ENCODE results near the gene NRSN1. TPM values are rescaled to one million over a fixed set of nuclear protein-coding genes. Genes with fewer than 3 reads are reported as not detected.

Gene NRSN1
- total RNA-seq, 2 donors from 2014 or later = not detected

- TF ChIP-seq, protein P1, sequence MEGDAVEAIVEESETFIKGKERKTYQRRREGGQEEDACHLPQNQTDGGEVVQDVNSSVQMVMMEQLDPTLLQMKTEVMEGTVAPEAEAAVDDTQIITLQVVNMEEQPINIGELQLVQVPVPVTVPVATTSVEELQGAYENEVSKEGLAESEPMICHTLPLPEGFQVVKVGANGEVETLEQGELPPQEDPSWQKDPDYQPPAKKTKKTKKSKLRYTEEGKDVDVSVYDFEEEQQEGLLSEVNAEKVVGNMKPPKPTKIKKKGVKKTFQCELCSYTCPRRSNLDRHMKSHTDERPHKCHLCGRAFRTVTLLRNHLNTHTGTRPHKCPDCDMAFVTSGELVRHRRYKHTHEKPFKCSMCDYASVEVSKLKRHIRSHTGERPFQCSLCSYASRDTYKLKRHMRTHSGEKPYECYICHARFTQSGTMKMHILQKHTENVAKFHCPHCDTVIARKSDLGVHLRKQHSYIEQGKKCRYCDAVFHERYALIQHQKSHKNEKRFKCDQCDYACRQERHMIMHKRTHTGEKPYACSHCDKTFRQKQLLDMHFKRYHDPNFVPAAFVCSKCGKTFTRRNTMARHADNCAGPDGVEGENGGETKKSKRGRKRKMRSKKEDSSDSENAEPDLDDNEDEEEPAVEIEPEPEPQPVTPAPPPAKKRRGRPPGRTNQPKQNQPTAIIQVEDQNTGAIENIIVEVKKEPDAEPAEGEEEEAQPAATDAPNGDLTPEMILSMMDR (conservative IDR thresholded peaks at IDR 0.05) = no peak
- Mint-ChIP-seq H3K27ac (no peak overlapping the region), H3K27me3 (ENCODE audit: insufficient read depth) (peaks cover 17% of the 10 kb centered on the region), H3K4me3 (no peak overlapping the region), H3K9me3 (peaks cover 36% of the 10 kb centered on the region), H3K36me3 (ENCODE audit: low read depth) (peaks cover 11% of the 10 kb centered on the region), H3K4me1 (peaks cover 12% of the 10 kb centered on the region)
- 94 to 100% methylated on average over 1 of the region's 1 CpG for WGBS, 2 experiments (ENCODE audit: insufficient coverage in 1 of 2, insufficient read length in 1 of 2)
- peaks cover 13% of the 10 kb centered on the region for H3K9me3 ChIP-seq (ENCODE audit: control insufficient read depth, low read length)
- no peaks in the 10 kb centered on the region for H3K27me3 ChIP-seq (ENCODE audit: control insufficient read depth, insufficient read depth, low read length, poor library complexity, severe bottlenecking)
- H3K27ac ChIP-seq (ENCODE audit: low read depth, low read length) = no peak overlapping the region
- H3K4me3 ChIP-seq (ENCODE audit: low read length) = no peak overlapping the region
- no peak for DNase-seq
- H3K4me1 ChIP-seq (ENCODE audit: control insufficient read depth, insufficient read depth, low read length) = no peaks in the 10 kb centered on the region
- H3K36me3 ChIP-seq (ENCODE audit: control insufficient read depth, insufficient read depth, low read length) = no peaks in the 10 kb centered on the region
- H3K9ac ChIP-seq (ENCODE audit: extremely low read depth, low read length, poor library complexity, severe bottlenecking) = no peak overlapping the region
These were observed 45.3 kb upstream of the NRSN1 start for GRCh38 chr6:24080711-24081110.

GRCh38 chr6:24089736-24090135 lies 36.3 kb upstream of the NRSN1 start:
- Histone ChIP-seq H3K9ac (ENCODE audit: extremely low read depth, low read length, poor library complexity, severe bottlenecking) (no peak overlapping the region), H3K4me3 (ENCODE audit: low read length) (no peak overlapping the region), H3K27me3 (ENCODE audit: control insufficient read depth, insufficient read depth, low read length, poor library complexity, severe bottlenecking) (peaks cover 23% of the 10 kb centered on the region), H3K9me3 (ENCODE audit: control insufficient read depth, low read length) (no peaks in the 10 kb centered on the region), H3K4me1 (ENCODE audit: control insufficient read depth, insufficient read depth, low read length) (no peaks in the 10 kb centered on the region), H3K27ac (ENCODE audit: low read depth, low read length) (no peak overlapping the region), H3K36me3 (ENCODE audit: control insufficient read depth, insufficient read depth, low read length) (no peaks in the 10 kb centered on the region)
- peaks cover 29% of the 10 kb centered on the region for H3K4me1 Mint-ChIP-seq
- H3K4me3 Mint-ChIP-seq = no peak overlapping the region
- peaks cover 37% of the 10 kb centered on the region for H3K27me3 Mint-ChIP-seq (ENCODE audit: insufficient read depth)
- TF ChIP-seq, protein P1 (conservative IDR thresholded peaks at IDR 0.05) = no peak
- peaks cover 8% of the 10 kb centered on the region for H3K9me3 Mint-ChIP-seq
- H3K36me3 Mint-ChIP-seq (ENCODE audit: low read depth) = no peaks in the 10 kb centered on the region
- WGBS, 2 experiments (ENCODE audit: insufficient coverage in 1 of 2, insufficient read length in 1 of 2) = 15 to 18% methylated on average over 2 of the region's 2 CpGs
- no peak overlapping the region for H3K27ac Mint-ChIP-seq
- DNase-seq = peak; percentile 79

DNA sequence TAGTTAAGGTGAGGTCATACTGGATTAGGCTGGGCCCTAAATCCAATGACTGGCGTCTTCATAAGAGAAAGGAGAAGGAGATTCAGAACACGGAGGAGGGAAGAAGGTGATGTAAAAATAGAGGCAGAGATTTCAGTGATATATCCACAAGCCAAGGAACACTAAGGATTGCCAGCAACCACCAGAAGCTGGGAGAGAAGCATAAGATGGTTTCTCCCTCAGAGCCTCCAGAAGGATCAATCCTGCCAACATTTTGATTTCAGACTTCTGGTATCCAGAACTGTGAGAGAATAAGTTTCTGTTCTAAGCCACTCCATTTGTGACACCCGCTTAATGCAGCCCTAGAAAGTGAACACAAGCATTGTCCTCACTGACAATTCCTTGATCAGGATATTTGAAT lies 33.6 kb upstream of the NRSN1 start:
- Mint-ChIP-seq H3K36me3 (ENCODE audit: low read depth) (no peaks in the 10 kb centered on the region), H3K4me1 (peaks cover 29% of the 10 kb centered on the region), H3K27me3 (ENCODE audit: insufficient read depth) (peaks cover 43% of the 10 kb centered on the region), H3K4me3 (no peak overlapping the region), H3K9me3 (no peaks in the 10 kb centered on the region), H3K27ac (no peak overlapping the region)
- TF ChIP-seq, protein P1 (conservative IDR thresholded peaks at IDR 0.05) = no peak
- H3K9me3 ChIP-seq (ENCODE audit: control insufficient read depth, low read length) = no peaks in the 10 kb centered on the region
- H3K4me1 ChIP-seq (ENCODE audit: control insufficient read depth, insufficient read depth, low read length) = no peaks in the 10 kb centered on the region
- H3K9ac ChIP-seq (ENCODE audit: extremely low read depth, low read length, poor library complexity, severe bottlenecking) = no peak overlapping the region
- H3K4me3 ChIP-seq (ENCODE audit: low read length) = no peak overlapping the region
- H3K36me3 ChIP-seq (ENCODE audit: control insufficient read depth, insufficient read depth, low read length) = no peaks in the 10 kb centered on the region
- H3K27me3 ChIP-seq (ENCODE audit: control insufficient read depth, insufficient read depth, low read length, poor library complexity, severe bottlenecking) = peaks cover 31% of the 10 kb centered on the region
- no peak overlapping the region for H3K27ac ChIP-seq (ENCODE audit: low read depth, low read length)
- 80 to 93% methylated on average over 3 of the region's 3 CpGs for WGBS, 2 experiments (ENCODE audit: insufficient coverage in 1 of 2, insufficient read length in 1 of 2)
- no peak for DNase-seq

Data from endodermal cell (in vitro differentiated cells).